CD4-positive, alpha-beta T cell treated with Interleukin-6 at 100 ng/mL for 8 hours (primary cell): ENCODE data around the gene STOM.
"Not testable (repeated sequence)": the region's sequence is repeated elsewhere in the genome, so short reads cannot be mapped to it uniquely, and the experiment has no call there.

Experiments used
- DNase-seq: peaks from one replicate; pipeline ENCODE4 v3.0.0-alpha.2; 2020; ENCODE audit warnings: mixed read lengths, low spot score

The STOM gene, protein sequence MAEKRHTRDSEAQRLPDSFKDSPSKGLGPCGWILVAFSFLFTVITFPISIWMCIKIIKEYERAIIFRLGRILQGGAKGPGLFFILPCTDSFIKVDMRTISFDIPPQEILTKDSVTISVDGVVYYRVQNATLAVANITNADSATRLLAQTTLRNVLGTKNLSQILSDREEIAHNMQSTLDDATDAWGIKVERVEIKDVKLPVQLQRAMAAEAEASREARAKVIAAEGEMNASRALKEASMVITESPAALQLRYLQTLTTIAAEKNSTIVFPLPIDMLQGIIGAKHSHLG

DNA sequence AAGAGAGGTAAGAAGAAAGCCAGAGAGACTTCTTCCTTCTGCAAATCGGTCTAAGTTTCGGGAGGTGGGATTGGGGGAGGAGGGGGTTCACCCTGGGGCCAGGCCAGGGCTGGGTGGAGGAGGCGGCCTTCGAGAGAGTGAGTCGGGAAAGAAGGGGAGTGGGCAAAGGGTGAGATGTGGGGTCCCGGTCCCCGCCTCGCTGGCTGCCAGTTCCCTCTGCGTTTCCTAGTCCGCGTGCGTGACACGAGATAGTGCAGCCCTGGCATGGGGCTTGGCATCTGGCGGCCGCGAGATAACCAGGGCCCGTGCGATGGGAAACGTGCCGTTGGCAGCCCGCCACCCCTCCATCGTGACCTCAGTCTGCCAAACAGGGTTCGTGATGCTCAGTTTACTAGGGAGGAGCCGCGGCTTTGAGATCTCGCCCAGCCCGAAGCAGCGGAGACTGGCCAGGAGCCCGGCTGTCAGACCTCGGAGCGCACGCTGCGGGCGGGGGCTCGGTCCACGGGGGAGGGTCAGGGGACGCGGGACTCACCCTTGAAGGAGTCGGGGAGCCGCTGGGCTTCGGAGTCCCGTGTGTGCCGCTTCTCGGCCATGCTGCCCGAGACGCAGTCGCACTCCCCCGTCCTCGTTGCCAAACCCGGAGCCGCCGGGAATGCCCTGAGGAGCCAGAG is at the start of gene STOM:
Gene STOM (minus strand): TSS at position 656 of the 671 bp plus-strand sequence. CDS start 63 bp downstream, at position 593.
- DNase-seq: peak; percentile 54

DNA sequence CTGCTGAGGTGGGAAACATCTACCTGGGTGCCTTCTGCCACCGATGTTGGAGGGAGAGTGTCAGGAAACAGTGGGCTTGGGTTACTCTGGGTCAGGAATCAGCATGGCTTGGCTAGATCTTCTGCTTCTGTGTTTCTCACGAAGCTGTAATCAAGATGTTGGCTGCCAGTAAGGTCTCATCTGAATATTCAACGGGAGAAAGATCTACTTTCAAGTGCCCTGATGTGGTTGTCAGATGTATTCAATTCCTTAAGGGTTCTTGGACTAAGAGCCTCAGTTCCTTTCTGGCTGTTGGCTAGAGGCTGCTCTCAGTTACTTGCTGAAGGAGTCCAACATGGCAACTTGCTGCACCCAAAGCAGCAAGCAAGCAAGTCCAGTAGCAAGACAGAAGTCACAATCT is 41.9 kb upstream of the STOM start:
- DNase-seq: no peak

DNA sequence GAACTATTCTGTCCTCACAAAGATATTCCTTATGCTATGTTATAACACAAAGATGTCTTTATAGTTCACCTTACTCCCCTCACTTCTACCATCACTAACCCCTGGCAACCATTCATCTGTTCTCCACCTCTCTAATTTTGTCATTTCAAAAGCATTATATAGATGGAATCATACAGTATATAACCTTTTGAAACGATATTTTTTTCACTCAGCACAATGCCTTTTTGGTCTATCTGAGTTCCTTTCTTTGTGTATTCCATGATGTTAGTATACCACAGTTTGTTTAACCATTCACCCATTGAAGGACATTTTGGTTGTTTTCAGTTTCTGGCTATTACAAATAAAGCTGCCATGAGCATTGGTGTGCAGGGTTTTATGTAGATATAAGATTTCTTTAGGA is 35.8 kb upstream of the STOM start:
- DNase-seq: no peak

DNA sequence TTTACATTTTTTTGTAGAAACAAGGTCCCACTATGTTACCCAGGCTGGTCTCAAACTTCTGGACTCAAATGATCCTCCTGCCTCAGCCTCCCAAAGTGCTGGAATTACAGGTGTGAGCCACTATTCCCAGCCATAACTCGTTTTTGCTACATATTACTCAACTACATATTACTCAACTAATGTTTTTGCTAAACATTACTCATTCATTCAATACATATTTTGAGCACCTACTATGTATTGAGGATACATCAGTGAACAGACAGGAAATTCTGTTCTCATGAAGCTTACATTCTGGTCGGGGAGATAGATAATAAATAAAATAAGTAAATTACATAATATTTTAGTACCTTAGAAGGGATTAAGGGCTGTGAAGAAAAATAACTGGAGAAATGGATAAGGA is 34.9 kb upstream of the STOM start:
- no peak for DNase-seq

DNA sequence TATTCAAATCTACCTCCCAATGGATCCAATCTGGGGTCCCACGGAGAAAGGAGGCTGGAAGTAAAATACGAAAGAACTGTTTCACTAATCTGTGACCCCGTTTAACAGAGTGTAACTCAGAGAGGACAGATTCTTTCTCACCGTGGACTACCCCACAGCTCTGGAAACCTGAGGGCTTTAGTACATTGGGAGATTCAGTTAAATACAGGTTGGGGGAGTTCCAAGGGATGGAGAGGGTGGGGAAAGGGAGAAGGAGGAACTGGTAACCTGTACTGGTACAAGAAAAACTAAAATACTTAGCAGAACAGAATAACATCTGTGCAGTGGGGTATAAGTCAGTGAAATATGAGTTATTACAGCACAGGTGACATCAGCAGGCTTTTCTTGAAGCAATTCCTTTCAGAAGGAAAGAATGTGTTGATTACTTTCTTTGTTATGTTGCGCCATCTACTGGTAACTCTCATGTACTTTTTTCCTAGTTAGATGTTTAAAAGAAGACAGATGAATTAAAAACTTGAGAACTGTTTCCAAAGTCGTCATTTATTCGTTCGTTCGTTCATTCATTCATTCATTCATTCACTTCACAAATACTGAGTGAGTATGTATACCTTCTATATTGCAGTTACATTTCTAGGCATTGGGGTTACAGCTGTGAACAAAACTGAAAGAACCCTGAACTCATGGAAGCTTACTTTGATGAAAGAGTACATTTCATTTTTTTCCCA is 30.0 kb upstream of the STOM start:
- peak; percentile 57 for DNase-seq

DNA sequence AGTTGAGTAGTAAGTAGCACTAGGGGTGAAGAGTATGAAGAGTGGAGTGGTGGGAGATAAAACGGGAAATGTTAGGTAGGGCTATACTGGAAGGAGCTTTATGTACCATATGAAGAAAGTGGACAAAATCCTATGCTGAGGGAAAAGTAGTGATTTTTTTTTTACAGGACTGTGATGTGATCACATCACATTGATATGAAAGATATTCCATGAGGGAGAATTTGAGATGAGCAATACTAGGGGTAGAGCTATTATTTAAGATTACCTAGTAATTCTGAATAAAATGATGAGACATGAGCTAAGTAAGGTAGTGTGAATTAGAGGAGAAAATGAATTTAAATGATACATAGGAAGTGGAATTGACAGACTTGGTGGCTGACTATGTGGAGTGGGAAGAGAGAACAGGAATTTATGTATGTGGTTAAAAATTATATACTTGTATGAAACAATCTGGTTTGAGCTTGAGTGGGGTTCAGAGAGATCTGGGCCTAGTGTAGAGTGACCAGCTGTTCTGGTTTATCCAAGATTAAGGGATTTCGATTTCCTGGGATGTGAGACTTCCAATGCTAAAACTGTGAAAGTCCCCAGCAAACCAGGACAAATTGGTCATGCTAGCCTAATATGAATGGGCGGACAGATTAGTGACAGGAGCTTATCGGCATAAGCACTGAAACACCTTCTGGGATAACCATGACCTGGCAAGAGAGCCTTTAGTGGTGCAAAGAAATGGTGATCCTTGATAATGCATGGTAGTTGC is 29.3 kb upstream of the STOM start:
- no peak for DNase-seq

DNA sequence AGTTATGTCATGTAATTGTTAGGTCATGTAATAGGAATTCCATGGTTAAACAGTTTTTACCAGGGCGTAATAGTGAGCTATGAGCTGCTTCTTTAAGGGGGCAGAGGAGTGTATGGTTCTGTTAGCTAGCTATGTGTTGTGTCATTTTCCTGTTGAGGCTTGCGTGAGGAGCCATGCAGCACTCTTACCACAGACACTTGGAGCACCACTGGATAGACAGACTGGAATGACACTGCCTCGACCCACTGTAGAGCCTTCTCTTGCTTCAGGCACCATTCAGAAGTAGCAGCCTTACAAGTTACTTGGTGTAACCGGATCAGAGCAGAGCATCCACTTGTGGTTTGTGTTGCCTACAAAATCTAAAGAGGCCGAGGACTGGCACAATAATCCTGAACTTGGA is 28.3 kb upstream of the STOM start:
- no peak for DNase-seq

DNA sequence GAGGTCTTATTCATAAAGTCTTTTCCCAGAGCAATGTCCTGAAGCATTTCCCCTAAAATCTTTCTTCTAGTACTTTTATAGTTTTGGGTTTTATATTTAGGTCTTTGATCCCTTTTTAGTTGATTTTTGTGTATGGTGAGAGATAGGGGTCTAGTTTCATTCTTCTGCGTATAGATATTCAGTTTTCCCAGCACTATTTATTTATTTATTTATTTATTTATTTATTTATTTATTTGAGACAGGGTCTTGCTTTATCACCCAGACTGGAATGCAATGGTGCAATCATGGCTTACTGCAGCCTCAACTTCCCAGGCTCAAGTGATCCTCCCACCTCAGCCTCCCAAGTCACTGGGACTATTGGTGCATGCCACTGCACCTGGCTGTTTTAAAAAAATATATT is 27.2 kb upstream of the STOM start:
- DNase-seq: not testable (repeated sequence)

DNA sequence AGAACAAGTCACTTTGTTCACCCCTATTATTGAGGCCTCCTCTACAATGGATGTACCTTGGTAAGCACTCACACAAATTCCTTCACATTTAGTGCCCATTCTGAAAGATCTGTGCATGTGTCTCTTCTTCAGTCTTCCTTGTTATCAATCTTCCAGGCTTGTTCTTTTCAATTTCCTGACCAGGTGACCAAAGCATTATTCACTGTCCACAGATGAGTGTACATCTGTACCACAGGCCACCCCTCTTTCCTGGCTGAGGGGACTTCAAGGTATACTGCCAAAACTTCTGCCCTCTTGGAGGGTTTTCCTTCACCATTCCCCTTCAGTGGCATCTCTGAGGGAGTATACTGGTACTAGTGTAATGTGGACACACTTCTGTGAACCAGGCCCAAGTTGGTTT is 25.5 kb upstream of the STOM start:
- no peak for DNase-seq

DNA sequence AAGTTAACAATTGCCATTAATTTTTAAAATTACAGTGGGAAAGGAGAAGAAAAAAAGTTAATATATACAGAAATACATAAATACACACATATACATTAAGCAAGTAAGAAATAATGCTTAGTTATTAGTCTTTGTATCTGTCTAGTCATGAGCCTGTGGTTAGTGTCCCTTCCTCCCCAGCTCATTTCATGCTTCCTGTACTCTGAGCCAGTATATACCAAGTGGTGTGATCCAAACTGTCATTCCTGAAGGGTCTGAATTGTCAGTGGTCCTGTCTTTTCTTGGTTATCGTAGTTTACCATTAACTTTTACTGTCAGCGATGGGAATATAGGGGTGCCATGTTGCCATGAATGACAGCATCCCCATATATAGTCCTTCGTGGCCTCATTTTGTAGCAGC is 24.2 kb upstream of the STOM start:
- DNase-seq: no peak

DNA sequence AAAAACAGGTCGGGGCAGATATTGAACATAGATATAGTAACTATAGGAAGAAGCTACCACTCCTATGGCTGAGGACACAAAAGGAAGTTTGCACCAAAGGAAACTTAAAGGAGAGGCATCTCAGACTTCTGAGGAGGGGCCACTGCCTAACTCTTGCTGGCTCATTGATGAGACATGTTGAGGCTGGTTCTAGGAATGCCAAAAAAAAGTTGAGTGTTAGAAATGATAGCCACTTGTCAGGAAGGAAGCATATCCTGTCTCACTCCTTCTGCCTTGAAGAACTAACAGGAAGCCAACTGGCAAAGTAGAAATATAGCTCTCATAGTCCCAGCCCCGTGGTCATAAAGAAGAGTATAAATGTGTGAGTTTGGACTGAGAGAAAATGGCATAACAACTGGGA is 23.3 kb upstream of the STOM start:
- no peak for DNase-seq

DNA sequence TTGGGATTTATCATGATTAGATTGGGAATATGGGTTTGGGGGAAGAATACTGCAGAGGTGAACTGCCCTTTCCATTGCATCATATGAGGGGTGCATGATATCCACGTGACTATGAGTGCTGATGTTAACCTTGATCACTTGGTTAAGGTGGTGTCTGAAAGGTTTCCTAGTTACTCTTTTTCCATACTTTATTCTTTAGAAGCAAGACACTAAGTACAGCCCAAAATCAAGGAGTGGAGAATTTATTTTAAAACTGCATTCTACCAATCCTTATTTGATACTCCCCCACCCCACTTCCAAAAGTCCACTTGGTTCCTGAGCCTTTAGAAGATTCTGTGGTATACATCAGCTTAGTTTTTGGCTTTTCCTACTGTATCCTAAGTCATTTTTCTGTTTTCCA is 20.3 kb upstream of the STOM start:
- no peak for DNase-seq

DNA sequence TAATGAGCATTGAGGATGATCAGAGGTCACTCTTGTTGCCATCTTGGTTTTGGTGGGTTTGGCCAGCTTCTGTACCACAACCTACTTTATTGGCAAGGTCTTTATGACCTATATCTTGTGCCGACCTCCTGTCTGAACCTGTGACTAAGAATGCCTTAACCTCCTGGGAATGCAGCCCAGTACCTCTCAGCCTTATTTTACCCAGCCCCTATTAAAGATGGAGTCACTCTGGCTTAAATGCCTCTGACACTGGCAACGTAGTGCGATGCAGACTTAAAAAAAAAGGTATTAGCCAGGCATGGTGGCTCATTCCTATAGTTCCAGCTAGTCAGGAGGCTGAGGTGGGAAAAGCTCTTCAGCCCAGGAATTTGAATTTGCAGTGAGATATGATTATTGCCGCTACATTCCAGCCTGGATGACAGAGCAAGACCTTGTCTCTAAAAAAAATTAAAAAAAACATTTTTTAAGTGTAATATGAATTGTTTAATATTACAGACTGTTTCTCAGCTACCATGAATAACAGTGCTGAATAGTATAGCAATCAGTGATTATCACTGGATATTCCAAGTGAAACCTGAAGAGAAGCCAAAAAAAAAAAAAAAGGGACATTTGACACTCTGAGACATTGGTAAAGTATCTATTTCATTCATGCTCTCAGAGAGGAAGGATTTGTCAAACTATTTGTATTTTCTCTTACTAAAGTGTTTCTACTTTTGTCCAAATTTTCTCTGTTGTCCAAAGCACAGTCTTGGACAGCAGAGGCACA is 18.3 kb upstream of the STOM start:
- no peak for DNase-seq

DNA sequence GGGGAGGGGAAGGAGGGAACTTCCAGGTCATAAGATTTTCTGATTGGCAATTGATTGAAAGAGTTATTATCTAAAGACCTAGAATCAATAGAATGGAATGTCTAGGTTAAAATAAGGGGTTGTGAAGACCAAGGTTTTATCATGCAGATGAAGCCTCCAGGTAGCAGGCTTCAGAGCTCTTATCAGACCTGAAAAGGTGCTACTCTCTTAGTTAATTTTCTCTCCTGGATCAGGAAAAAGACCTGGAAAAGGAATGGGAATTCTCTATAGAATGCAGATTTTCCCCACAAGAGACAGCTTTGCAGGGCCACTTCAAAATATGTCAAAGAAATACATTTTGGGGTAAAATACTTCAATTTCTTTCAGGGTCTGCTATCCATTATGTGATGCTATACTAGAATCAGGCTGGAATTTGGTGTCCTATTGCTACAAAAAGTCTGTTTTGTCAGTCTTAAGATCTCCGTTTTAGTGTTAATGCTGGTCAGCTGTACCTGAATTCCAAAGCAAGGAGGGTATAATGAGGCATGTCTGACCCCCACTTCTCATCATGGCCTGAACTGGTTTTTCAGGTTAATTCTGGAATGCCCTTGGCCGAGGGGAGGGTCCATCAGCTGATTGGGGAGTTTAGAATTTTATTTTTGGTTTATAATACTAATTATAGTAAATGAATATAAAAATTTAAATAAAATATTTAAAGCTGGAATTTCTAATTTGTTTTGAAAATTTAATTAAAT is 16.6 kb upstream of the STOM start:
- DNase-seq: no peak

DNA sequence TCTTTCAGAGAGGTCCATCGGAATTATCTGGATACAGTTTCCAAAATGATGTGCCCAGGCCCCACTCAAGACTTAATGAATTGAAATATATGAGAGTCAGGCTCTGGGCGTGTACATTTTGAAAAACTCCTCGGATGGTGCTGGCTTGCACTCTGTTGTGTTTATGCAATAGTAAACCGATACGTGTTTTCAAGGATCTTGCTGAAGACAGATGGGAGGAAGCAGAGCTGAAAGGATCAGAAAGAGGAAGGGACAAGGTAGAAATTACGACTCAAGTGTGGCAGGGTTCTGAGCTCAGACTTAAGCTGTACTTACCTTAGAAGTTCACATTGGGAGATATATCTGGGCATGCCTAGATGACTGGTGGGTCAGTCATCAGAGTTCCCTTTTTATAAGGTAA is 13.7 kb upstream of the STOM start:
- DNase-seq: no peak

DNA sequence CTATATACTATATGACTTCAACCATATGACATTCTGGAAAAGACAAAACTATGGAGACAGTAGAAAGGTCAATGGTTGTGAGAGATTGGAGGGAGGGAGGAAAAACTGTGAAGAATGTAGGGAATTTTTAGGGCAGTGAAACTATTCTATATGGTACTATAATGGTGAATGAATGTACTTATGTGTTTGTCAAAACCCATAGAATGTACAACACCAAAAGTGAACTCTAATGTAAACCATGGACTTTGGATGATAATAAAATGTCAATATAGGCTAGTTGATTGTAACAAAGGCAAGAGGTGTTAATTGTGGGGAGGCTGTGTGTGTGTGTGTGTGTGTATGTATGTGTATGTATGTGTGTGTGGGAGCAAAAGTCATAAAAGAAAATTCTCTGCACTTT is 10.8 kb upstream of the STOM start:
- no peak for DNase-seq

DNA sequence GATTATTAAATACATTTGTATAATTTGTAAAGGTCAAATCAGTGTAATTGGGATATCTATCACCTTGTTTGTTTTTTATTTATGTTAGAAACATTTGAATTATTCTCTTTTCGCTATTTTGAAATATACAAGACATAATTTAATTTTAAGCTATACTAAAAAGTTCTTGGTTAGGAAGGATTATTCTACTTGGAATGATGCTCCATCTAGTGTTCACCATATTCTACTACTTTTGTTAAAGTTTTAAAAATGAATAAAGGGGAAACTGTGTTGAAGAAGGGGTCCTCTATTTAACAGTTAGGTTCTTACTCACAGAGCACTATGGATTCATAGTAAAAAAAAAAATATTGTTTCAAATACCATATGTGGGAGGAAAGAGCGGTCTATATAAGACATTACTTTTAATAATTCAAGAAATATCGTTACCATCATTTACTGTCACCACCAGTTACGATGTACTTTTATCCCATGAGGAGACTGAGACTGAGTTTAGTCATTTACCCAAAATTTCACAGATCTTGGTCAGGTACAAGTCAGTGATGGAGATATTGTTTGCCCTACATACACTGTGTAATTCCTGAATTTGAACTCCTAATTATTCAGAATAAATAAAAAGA is 6.3 kb upstream of the STOM start:
- DNase-seq: no peak

DNA sequence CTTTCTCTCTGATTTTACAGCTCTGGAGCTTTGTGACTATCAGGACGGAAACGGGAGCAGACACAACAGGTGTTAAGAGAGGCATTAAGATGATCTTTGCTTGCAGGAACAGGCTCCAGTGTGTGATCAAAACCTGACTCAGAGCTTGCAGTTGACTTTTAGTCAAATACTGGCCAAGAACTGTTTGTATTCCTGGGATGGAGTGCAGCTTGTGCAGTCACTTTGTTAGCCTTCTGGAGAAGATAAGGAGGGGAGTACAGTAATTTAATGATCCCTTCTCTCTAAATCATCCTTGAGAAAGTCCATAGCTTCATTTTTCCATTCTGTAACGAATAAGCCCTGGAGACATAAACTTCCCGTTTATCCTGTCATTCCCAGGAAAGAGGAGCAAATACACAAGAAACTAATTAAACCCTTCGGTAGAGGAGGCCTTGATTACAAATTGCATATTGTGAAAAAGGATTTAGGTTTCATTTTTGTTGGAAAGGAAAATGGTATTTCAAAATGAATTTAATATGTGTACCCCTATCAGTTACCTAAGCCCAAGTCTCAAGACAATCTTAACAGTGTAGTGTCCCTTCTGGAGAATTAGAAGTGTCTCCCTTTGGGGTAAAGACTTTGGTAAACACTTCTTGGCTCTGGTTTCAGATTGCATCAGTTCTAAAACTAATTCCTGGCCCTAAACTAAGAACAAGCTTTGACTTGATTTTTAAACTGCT is 3.1 kb upstream of the STOM start:
- no peak for DNase-seq

DNA sequence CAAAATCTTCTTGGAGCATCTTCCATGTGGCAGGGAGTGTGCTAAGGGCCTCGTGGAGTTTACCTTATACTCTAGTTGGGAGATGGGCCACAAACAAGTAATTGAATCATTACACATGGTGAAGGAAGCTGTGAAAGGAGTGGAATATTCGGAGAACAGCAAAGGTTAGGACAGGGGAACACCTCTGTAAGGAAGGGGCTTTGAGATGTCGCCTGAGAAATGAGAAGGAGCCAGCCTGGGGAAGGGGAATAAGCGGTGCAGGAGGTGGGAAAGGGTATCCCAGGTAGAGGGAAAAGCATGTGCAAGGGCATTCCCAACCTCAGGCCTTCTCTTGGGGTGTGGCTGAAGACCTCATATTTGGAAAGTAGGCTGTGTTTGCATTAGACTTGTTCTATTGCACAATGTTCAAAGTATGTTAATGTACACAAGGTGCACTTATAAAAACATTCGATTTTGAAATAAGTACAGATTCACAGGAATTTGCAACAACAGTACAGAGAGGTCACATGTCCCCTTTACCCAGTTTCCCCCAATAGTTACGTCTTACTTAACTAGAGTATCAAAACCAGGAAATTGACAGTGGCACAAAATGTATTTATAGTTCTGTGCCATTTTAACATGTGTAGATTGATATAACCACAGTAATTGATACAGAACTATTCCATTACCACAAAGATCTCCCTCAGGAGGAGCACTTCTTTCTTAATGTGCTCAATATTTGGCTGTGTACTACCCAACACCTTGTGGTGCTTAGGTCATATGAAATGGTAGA is 2.4 kb upstream of the STOM start:
- no peak for DNase-seq
